GM19099 (cell line): Measurements from ENCODE around the gene KCNQ4.

Experiments
- POLR2A ChIP-seq: IDR thresholded peaks from 3 replicates; pipeline ENCODE4 v1.6.1; 2011; ENCODE audit warnings: low read depth; ENCODE audit not compliant: insufficient read length; ENCODE audit errors: extremely low read depth

Gene KCNQ4

GRCh38 chr1:40808002-40808401 is 24.4 kb downstream of the KCNQ4 start:
- TF ChIP-seq POLR2A, result no peak

DNA sequence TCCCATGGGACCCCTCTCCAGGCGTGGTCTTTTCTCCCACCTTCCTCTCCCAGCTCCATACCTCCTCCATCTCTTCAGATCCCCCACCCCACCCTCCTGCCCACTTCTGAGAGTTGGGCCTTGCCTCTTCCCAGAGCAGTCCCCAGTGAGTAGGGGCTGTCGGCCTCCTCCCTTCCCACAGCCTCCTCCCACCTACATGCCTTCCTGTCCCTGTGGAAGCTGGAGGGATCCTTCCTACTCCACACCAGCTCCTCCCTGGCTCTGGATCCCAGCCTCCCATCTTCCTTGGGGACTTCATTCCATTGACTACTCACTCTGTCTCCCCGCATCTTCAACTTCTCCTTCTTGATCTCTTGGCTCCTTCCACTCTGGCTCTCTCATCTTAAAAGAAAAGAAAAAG is 24.9 kb downstream of the KCNQ4 start:
- TF ChIP-seq POLR2A, result no peak

GRCh38 chr1:40808909-40809308 is 25.3 kb downstream of the KCNQ4 start:
- no peak for TF ChIP-seq POLR2A

GRCh38 chr1:40810927-40811326 is 27.3 kb downstream of the KCNQ4 start:
- no peak for TF ChIP-seq POLR2A

DNA sequence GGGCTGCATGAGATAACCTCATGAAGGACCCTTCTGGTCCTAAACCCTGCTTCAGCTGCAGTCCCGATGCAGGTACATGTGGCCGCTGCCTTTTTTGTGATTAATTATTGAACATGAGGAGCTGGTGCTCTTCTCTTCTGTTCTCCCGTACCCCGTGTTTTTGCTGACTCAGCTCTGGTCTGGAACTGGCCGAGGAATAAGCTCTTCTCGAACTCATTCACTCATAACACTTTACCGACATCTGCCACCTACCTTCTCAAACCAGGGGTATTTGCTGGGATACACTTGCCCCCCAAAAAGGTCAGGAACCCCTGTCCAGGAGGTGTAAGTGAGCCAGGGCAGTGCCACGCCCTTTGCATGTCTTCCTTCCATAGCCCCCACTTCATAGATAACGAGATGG is 31.8 kb downstream of the KCNQ4 start:
- no peak for TF ChIP-seq POLR2A

- no peak for TF ChIP-seq POLR2A
These were observed 34.2 kb downstream of the KCNQ4 start for GRCh38 chr1:40817791-40818263.

GRCh38 chr1:40818264-40818961 is 34.8 kb downstream of the KCNQ4 start:
- TF ChIP-seq POLR2A, result no peak

DNA sequence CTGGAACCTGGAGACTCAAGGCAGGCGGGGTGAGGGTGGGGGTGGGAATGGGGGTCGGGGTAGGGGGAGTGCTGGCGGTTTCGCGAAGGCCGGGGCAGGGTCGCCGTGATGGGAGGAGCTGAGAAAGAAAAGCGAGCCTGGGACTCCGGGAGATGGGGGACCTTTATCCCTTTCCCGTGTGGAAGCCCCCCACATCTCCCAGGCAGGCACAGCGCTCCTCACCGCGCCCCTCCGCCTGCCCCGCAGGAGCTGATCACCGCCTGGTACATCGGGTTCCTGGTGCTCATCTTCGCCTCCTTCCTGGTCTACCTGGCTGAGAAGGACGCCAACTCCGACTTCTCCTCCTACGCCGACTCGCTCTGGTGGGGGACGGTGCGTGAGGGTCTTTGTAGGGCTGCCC is 35.5 kb downstream of the KCNQ4 start:
- no peak for TF ChIP-seq POLR2A

GRCh38 chr1:40820251-40820797 is 36.7 kb downstream of the KCNQ4 start:
- TF ChIP-seq POLR2A, result no peak

GRCh38 chr1:40820911-40821693 is 37.5 kb downstream of the KCNQ4 start:
- TF ChIP-seq POLR2A, result no peak

GRCh38 chr1:40822890-40823289 is 39.3 kb downstream of the KCNQ4 start:
- TF ChIP-seq POLR2A, result no peak

DNA sequence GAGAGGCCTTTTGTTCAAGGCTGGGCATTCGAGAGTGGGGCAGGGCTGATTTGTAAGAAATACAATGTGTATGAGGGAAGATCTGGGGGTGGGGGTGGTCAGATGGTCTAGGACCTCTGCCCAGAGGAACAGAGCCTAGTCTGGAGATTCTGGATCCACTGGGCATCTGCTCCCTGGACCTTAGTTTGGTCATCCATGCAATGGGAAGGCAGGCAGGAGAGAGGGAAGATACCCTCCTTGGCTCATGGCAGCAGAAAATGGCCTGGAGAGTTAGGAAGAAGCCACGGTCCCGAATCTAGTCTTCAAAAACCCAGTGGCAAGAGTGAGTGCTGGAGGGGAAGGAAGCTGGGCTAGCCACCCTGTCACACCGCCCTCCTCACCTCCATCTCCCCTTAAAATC is 39.8 kb downstream of the KCNQ4 start:
- TF ChIP-seq POLR2A, result no peak

DNA sequence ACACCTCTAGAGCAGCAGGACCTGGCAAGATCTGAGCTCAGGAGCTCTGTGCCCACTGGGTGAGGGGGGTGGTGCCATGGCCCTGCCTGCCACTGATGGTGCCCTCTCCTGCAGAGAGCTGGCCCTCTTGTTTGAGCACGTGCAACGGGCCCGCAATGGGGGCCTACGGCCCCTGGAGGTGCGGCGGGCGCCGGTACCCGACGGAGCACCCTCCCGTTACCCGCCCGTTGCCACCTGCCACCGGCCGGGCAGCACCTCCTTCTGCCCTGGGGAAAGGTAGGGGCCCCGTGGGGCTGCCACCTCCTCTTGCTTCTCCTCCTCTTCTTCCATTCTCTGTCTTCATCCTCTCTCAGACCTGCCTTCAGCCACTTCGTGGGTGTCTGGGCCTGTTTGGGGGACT is 40.4 kb downstream of the KCNQ4 start:
- no peak for TF ChIP-seq POLR2A

GRCh38 chr1:40824591-40825434 is 41.2 kb downstream of the KCNQ4 start:
- TF ChIP-seq POLR2A, result no peak

GRCh38 chr1:40825435-40825788 is 41.8 kb downstream of the KCNQ4 start:
- TF ChIP-seq POLR2A, result peak; percentile 26
